Mesenchymal stem cell (in vitro differentiated cells and primary cell): Measurements from ENCODE around the gene FLRT1.

Source experiments
- DNase-seq: peaks from one replicate; pipeline ENCODE4 v3.0.0-alpha.2; 2013
- H2AFZ ChIP-seq: one replicate; pipeline ENCODE4 v1.6.1; 2013; ENCODE audit warnings: low read depth, mild to moderate bottlenecking, control low read depth, inconsistent platforms, low read length, moderate library complexity
- H2AK5ac ChIP-seq: 2 replicates; pipeline ENCODE4 v1.6.1; 2013; ENCODE audit warnings: low read length, moderate library complexity, mild to moderate bottlenecking, inconsistent platforms; ENCODE audit not compliant: severe bottlenecking
- H2BK120ac ChIP-seq: one replicate; pipeline ENCODE4 v1.6.1; 2013; ENCODE audit warnings: low read depth, mild to moderate bottlenecking, inconsistent platforms, low read length, moderate library complexity
- H2BK12ac ChIP-seq, 2 experiments: one replicate each; pipeline ENCODE4 v1.6.1; 2013; ENCODE audit warnings: inconsistent platforms in 2 of 2, low read length in 2 of 2, mild to moderate bottlenecking in 2 of 2, moderate library complexity in 2 of 2, control low read depth in 1 of 2
- H2BK15ac ChIP-seq: one replicate; pipeline ENCODE4 v1.6.1; 2013; ENCODE audit warnings: mild to moderate bottlenecking, low read depth, inconsistent platforms; ENCODE audit not compliant: poor library complexity, severe bottlenecking
- H2BK5ac ChIP-seq: 2 replicates; pipeline ENCODE4 v1.6.1; 2013; ENCODE audit warnings: low read depth, mild to moderate bottlenecking, low read length, control low read depth, inconsistent platforms; ENCODE audit not compliant: poor library complexity, severe bottlenecking
- H3K14ac ChIP-seq, 2 experiments: one replicate each; pipeline ENCODE4 v1.6.1; 2013; ENCODE audit warnings: inconsistent platforms in 2 of 2, low read length in 2 of 2, control low read depth in 1 of 2, mild to moderate bottlenecking in 1 of 2, moderate library complexity in 1 of 2
- H3K18ac ChIP-seq, 2 experiments: one replicate each; pipeline ENCODE4 v1.6.1; 2013; ENCODE audit warnings: inconsistent platforms in 2 of 2, low read length in 2 of 2, control low read depth in 1 of 2, low read depth in 1 of 2, mild to moderate bottlenecking in 1 of 2
- H3K23ac ChIP-seq, 2 experiments: one replicate each; pipeline ENCODE4 v1.6.1; 2013; ENCODE audit warnings: inconsistent platforms in 2 of 2, low read length in 2 of 2, mild to moderate bottlenecking in 2 of 2, moderate library complexity in 2 of 2, control low read depth in 1 of 2
- H3K27ac ChIP-seq: 2 replicates; pipeline ENCODE4 v1.5.1; 2013; ENCODE audit warnings: mild to moderate bottlenecking, moderate library complexity, low read length, control low read depth, inconsistent platforms; ENCODE audit not compliant: poor library complexity, severe bottlenecking
- H3K27me3 ChIP-seq, 2 experiments: 2 replicates each; pipeline versions ENCODE4 v1.6.1 to v1.7.0; 2013; ENCODE audit warnings: low read length in 2 of 2, mild to moderate bottlenecking in 2 of 2, moderate library complexity in 2 of 2, control low read depth in 1 of 2, inconsistent platforms in 1 of 2; ENCODE audit not compliant: control insufficient read depth in 1 of 2, insufficient read depth in 1 of 2
- H3K36me3 ChIP-seq, 2 experiments: 2 replicates each; pipeline versions ENCODE4 v1.6.1 to v1.7.0; 2013; ENCODE audit warnings: low read length in 2 of 2, control low read depth in 1 of 2, inconsistent platforms in 1 of 2, low read depth in 1 of 2, mild to moderate bottlenecking in 1 of 2; ENCODE audit not compliant: insufficient read depth in 2 of 2, control insufficient read depth in 1 of 2
- H3K4ac ChIP-seq, 2 experiments: one replicate each; pipeline ENCODE4 v1.6.1; 2013; ENCODE audit warnings: inconsistent platforms in 2 of 2, low read length in 2 of 2, mild to moderate bottlenecking in 2 of 2, moderate library complexity in 2 of 2, control low read depth in 1 of 2, low read depth in 1 of 2
- H3K4me1 ChIP-seq: 2 replicates; pipeline ENCODE4 v1.6.1; 2013; ENCODE audit warnings: low read depth, low read length, control low read depth; ENCODE audit not compliant: control insufficient read depth, insufficient read depth
- H3K4me2 ChIP-seq: 2 replicates; pipeline ENCODE4 v1.6.1; 2013; ENCODE audit warnings: low read length, mild to moderate bottlenecking, inconsistent platforms; ENCODE audit not compliant: poor library complexity, severe bottlenecking
- H3K4me3 ChIP-seq, 2 experiments: 2 replicates each; pipeline versions ENCODE4 v1.5.1 to v1.7.0; 2013; ENCODE audit warnings: low read length in 2 of 2, mild to moderate bottlenecking in 2 of 2, control low read depth in 1 of 2, low read depth in 1 of 2; ENCODE audit not compliant: insufficient read depth in 1 of 2
- H3K79me1 ChIP-seq: replicated peaks from 2 replicates; pipeline ENCODE4 v1.6.1; 2013; ENCODE audit warnings: mild to moderate bottlenecking, control low read depth, low read length, inconsistent platforms; ENCODE audit not compliant: poor library complexity, severe bottlenecking
- H3K9ac ChIP-seq: 2 replicates; pipeline ENCODE4 v1.7.0; 2013; ENCODE audit warnings: mild to moderate bottlenecking, low read length, moderate library complexity
- H3K9me3 ChIP-seq: 2 replicates; pipeline ENCODE4 v1.7.0; 2013; ENCODE audit warnings: mild to moderate bottlenecking, low read length; ENCODE audit not compliant: control insufficient read depth
- H4K8ac ChIP-seq: one replicate; pipeline ENCODE4 v1.6.1; 2013; ENCODE audit warnings: inconsistent platforms, mild to moderate bottlenecking, low read length, moderate library complexity
- H4K91ac ChIP-seq: one replicate; pipeline ENCODE4 v1.6.1; 2013; ENCODE audit warnings: mild to moderate bottlenecking, low read length, inconsistent platforms
- WGBS: methylation state at CpG from one replicate; pipeline ENCODE4 v1.1.7; 2013; ENCODE audit warnings: mixed read lengths; 5-methylcytosine and 5-hydroxymethylcytosine counted together

The FLRT1 gene

DNA sequence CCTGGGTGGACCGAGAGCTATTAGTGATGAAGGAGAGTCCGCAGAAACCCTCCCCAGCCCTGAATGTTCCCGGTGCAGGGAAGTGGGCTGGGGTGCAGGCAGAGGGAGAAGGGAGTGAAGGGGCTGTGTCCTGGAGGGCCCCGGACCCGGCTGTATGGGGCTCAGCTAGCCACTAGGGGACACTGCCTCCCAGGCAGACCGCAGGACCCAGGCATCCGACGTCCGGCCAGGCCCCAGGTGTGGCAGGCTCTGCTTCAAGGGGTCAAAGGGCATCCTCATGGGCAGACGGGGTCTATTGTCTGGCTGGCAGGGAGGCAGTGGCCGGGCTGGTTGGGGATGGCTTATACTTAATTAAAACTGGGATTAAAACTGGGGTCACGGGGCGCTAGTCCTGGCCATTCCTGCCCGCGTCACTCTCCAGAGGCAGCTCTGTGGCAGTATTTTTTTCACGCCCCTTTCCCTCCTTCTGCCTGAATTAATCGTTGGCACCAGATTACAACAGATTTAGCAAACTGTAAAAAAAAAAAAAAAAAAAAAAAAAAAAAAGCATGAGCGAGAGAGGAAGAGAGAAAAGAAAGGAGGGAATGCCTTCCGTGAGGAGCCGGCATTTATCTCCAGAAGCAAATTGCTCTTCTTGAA, 5.1 kb downstream of the FLRT1 start:
- H2BK12ac ChIP-seq = no peak overlapping the region
- no peak overlapping the region for H2BK15ac ChIP-seq
- no peak for DNase-seq
- H4K91ac ChIP-seq = no peak overlapping the region
- no peak overlapping the region for H3K9ac ChIP-seq
- H3K79me1 ChIP-seq = no peaks in the 10 kb centered on the region
- H3K27ac ChIP-seq = no peak overlapping the region
- no peak overlapping the region for H3K14ac ChIP-seq
- no peak overlapping the region for H4K8ac ChIP-seq
- H3K23ac ChIP-seq = no peak overlapping the region
- H3K4me2 ChIP-seq = no peak overlapping the region
- no peak overlapping the region for H2BK120ac ChIP-seq
- peaks cover 14% of the 10 kb centered on the region for H3K4me1 ChIP-seq
- 61% methylated on average over 15 of the region's 20 CpGs for WGBS
- no peak overlapping the region for H2AK5ac ChIP-seq
- H2BK5ac ChIP-seq = no peak overlapping the region
- no peaks in the 10 kb centered on the region for H3K36me3 ChIP-seq
- H2AFZ ChIP-seq = no peak overlapping the region
- H3K9me3 ChIP-seq = no peaks in the 10 kb centered on the region
- H3K4me3 ChIP-seq = no peak overlapping the region
- no peak overlapping the region for H3K4ac ChIP-seq
- H3K18ac ChIP-seq = no peak overlapping the region
- peaks cover 23 to 52% of the 10 kb centered on the region in 2 experiments for H3K27me3 ChIP-seq

DNA sequence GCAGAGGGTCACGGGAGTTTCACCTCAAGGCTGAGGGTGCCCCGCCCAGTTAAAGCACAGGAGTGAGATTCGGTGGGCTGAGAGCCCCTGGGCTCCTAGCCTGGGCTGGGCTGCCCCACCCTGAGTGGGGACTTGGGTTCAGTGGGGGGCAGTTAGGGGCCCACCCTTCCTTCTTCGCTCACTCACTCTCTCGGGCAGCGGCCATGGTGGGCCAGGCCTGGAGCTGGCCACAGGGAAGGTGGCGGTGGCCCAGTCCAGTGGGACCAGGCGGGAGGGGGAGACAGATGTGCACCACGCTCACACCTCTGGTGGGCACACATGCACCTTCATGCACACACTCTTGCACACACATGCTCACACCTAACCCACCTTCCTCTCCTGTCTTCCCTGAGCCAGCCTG, 6.1 kb downstream of the FLRT1 start:
- Histone ChIP-seq H3K27me3 (peaks cover 23 to 50% of the 10 kb centered on the region in 2 experiments), H2BK5ac (no peak overlapping the region), H3K4me2 (no peak overlapping the region), H3K23ac (no peak overlapping the region), H3K14ac (no peak overlapping the region), H3K36me3 (no peaks in the 10 kb centered on the region), H3K4me3 (no peak overlapping the region), H2AFZ (no peak overlapping the region), H3K4ac (no peak overlapping the region), H2BK120ac (no peak overlapping the region), H3K9me3 (no peaks in the 10 kb centered on the region), H3K79me1 (no peaks in the 10 kb centered on the region), H2AK5ac (no peak overlapping the region), H3K9ac (no peak overlapping the region), H4K91ac (peak overlapping the region; percentile 3), H2BK12ac (no peak overlapping the region), H3K18ac (no peak overlapping the region), H3K4me1 (peaks cover 5% of the 10 kb centered on the region), H4K8ac (no peak overlapping the region), H2BK15ac (no peak overlapping the region), H3K27ac (no peak overlapping the region)
- DNase-seq = no peak
- 92% methylated on average over 9 of the region's 9 CpGs for WGBS

DNA sequence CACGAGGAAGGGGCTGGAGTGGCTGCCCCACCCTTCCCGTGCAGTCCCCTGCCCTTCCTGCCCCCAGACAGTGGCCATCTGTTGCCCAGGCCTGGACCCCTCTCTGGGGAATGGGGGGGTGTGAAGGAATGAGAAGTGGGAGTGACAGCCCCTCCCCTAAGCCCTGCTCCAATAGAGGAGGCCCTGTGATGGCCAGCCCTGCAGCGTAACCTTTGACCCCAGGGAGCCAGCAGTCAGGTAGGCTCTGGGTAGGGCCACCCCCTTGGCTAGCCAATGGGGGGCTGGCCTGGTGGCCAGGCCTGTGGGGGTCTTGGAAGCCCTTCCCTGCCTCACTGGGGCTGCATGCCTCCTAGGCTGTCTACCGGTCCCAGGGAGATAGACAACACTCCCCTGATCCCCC, 6.6 kb downstream of the FLRT1 start:
- no peak overlapping the region for H3K4me2 ChIP-seq
- H3K23ac ChIP-seq = no peak overlapping the region
- no peak for DNase-seq
- peaks cover 20 to 46% of the 10 kb centered on the region in 2 experiments for H3K27me3 ChIP-seq
- peaks cover 2% of the 10 kb centered on the region for H3K4me1 ChIP-seq
- no peak overlapping the region for H3K18ac ChIP-seq
- H2BK120ac ChIP-seq = no peak overlapping the region
- no peak overlapping the region for H3K4me3 ChIP-seq
- no peak overlapping the region for H2AK5ac ChIP-seq
- H2BK15ac ChIP-seq = no peak overlapping the region
- H3K14ac ChIP-seq = no peak overlapping the region
- H3K9me3 ChIP-seq = no peaks in the 10 kb centered on the region
- H3K27ac ChIP-seq = no peak overlapping the region
- no peaks in the 10 kb centered on the region for H3K36me3 ChIP-seq
- WGBS = 93% methylated on average over 2 of the region's 4 CpGs
- no peak overlapping the region for H4K91ac ChIP-seq
- H2AFZ ChIP-seq = no peak overlapping the region
- H2BK5ac ChIP-seq = no peak overlapping the region
- H4K8ac ChIP-seq = no peak overlapping the region
- H3K9ac ChIP-seq = no peak overlapping the region
- H3K4ac ChIP-seq = no peak overlapping the region
- H2BK12ac ChIP-seq = no peak overlapping the region
- no peaks in the 10 kb centered on the region for H3K79me1 ChIP-seq

DNA sequence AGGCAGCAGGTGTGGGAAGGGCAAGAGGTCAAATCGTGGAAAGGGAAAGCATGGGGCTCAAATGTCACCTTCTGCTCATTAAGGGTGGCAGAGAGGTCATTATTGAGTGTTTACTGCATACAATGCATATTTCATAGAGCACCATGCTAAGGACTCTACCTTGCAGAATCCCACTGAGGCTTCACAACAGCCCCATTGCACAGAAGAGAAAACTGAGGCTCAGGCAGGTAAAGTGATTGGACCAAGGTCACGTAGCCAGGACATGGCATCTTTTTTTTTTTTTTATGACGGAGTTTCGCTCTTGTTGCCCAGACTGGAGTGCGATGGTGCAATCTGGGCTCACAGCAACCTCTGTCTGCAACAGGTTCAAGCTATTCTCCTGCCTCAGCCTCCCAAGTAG, 7.8 kb downstream of the FLRT1 start:
- Histone ChIP-seq H4K91ac (no peak overlapping the region), H3K79me1 (no peaks in the 10 kb centered on the region), H3K23ac (no peak overlapping the region), H2BK15ac (no peak overlapping the region), H3K27ac (no peak overlapping the region), H2AFZ (no peak overlapping the region), H3K27me3 (peaks cover 9 to 35% of the 10 kb centered on the region in 2 experiments), H4K8ac (no peak overlapping the region), H2BK120ac (no peak overlapping the region), H2BK12ac (no peak overlapping the region), H3K4ac (no peak overlapping the region), H3K9ac (no peak overlapping the region), H2AK5ac (no peak overlapping the region), H3K4me1 (peaks cover 4% of the 10 kb centered on the region), H2BK5ac (no peak overlapping the region), H3K4me3 (no peak overlapping the region), H3K36me3 (no peaks in the 10 kb centered on the region), H3K14ac (no peak overlapping the region), H3K18ac (no peak overlapping the region), H3K9me3 (no peaks in the 10 kb centered on the region), H3K4me2 (no peak overlapping the region)
- WGBS = 99% methylated on average over 4 of the region's 5 CpGs
- DNase-seq = no peak
